ENCODE data around the gene RNF31. TPM values are rescaled to one million over a fixed set of nuclear protein-coding genes. Genes with fewer than 3 reads are reported as not detected.

Gene RNF31
- total RNA-seq, 8 experiments from 2014 or later, result 35.0 to 79.5 (median 46.3) TPM

GRCh38 chr14:24147761-24148428 is 597 bp downstream of the RNF31 start:
- in situ Hi-C loops (cut with MboI; ENCODE audit: low pct_unique_long_range_greater_than_20kb in 2 of 9, low sequenced_read_pairs in 9 of 9, unreplicated experiment in 9 of 9), result no loop called here
- Histone ChIP-seq H3K27ac (peak overlapping the region; percentile 5 to 69), H3K4me1 (replicated peaks in 1 of 2) (peaks cover 8 to 10% of the 10 kb centered on the region in 2 donors), H3K4me3 (peak overlapping the region; percentile 59 to 87 (median 72))
- no peak for ATAC-seq (replicated peaks in 6 of 8)
- WGBS, 10 experiments, result 0 to 40% (median 4%) methylated on average over 1 to 9 of the region's 29 CpGs; no CpG with 5 or more reads in 5 of the 10 experiments

DNA sequence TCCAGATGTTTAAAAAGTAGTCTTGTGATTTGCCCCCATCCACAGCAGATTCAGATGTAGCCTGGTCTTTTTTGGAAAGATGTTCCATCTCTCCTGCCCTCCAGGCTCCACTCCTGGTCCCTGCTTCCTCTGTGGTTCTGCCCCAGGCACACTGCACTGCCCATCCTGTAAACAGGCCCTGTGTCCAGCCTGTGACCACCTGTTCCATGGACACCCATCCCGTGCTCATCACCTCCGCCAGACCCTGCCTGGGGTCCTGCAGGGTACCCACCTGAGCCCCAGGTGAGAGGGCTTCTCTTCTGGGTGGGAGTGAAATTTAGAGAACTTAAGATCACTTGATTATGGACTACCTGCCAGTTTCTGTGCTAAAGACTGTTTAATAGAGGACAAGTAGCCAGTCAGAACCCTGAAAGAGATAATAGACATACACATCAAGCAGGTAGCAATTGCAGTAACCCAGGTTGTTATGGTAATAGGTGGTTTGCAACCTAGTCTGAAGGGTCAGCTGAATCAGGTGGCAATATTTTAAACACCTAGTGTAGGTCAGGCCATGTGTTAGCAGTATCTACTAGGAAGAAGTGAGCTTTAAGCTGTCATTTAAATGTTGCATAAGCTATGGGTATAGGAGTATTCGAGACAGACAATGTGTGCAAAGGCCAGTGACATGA is 2.1 kb downstream of the RNF31 start:
- ATAC-seq (replicated peaks in 6 of 8), result no peak
- in situ Hi-C loops (cut with MboI; ENCODE audit: low pct_unique_long_range_greater_than_20kb in 2 of 9, low sequenced_read_pairs in 9 of 9, unreplicated experiment in 9 of 9), result no loop called here
- 93 to 100% (median 100%) methylated on average over 1 to 3 of the region's 3 CpGs; no CpG with 5 or more reads in 1 of the 10 experiments for WGBS, 10 experiments
- Histone ChIP-seq H3K27ac (no peak overlapping the region), H3K4me1 (replicated peaks in 1 of 2) (peaks cover 8 to 10% of the 10 kb centered on the region in 2 donors), H3K4me3 (no peak overlapping the region)

- Histone ChIP-seq H3K4me3 (no peak overlapping the region), H3K4me1 (replicated peaks in 1 of 2) (peaks cover 8 to 10% of the 10 kb centered on the region in 2 donors), H3K27ac (no peak overlapping the region)
- WGBS, 10 experiments, result 83 to 100% (median 91%) methylated on average over 2 to 5 of the region's 9 CpGs; no CpG with 5 or more reads in 5 of the 10 experiments
- in situ Hi-C loops (cut with MboI; ENCODE audit: low pct_unique_long_range_greater_than_20kb in 2 of 9, low sequenced_read_pairs in 9 of 9, unreplicated experiment in 9 of 9), result no loop called here
- ATAC-seq (replicated peaks in 6 of 8), result no peak
These were observed 2.8 kb downstream of the RNF31 start for GRCh38 chr14:24150061-24150460.

GRCh38 chr14:24150567-24150966 is 3.3 kb downstream of the RNF31 start:
- whole genome bisulfite sequencing, 10 experiments, result 68 to 100% (median 89%) methylated on average over 1 to 3 of the region's 9 CpGs; no CpG with 5 or more reads in 6 of the 10 experiments
- ATAC-seq (replicated peaks in 6 of 8), result no peak
- in situ Hi-C loops (cut with MboI; ENCODE audit: low pct_unique_long_range_greater_than_20kb in 2 of 9, low sequenced_read_pairs in 9 of 9, unreplicated experiment in 9 of 9), result no loop called here

DNA sequence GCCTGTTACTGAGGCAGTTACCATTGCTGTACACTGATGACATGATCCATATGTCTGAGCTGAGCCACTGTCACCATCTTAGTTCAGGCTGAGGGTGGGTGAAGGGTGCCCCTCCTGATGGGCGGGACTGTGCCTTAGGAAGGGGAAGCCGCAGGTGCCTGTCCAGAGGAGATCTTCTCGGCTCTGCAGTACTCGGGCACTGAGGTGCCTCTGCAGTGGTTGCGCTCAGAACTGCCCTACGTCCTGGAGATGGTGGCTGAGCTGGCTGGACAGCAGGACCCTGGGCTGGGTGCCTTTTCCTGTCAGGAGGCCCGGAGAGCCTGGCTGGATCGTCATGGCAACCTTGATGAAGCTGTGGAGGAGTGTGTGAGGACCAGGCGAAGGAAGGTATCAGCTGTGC is 3.7 kb downstream of the RNF31 start:
- in situ Hi-C loops (cut with MboI; ENCODE audit: low pct_unique_long_range_greater_than_20kb in 2 of 9, low sequenced_read_pairs in 9 of 9, unreplicated experiment in 9 of 9), result no loop called here
- Histone ChIP-seq H3K4me3 (no peak overlapping the region), H3K4me1 (replicated peaks in 1 of 2) (peaks cover 5 to 8% of the 10 kb centered on the region in 2 donors), H3K27ac (no peak overlapping the region)
- ATAC-seq (replicated peaks in 6 of 8), result no peak
- no CpG with 5 or more reads among the region's 9 CpGs for WGBS, 10 experiments

More at GRCh38 chr14:24150567-24150966, 3.3 kb downstream of the RNF31 start:
- Histone ChIP-seq H3K27ac (no peak overlapping the region), H3K4me3 (no peak overlapping the region), H3K4me1 (replicated peaks in 1 of 2) (peaks cover 8 to 9% of the 10 kb centered on the region in 2 donors)

- in situ Hi-C loops (cut with MboI; ENCODE audit: low pct_unique_long_range_greater_than_20kb in 2 of 9, low sequenced_read_pairs in 9 of 9, unreplicated experiment in 9 of 9), result no loop called here
- H3K27ac ChIP-seq, result no peak overlapping the region
- H3K4me1 ChIP-seq (replicated peaks in 1 of 2), result peaks cover 5 to 8% of the 10 kb centered on the region in 2 donors
- ATAC-seq (replicated peaks in 6 of 8), result no peak
- 80 to 100% (median 100%) methylated on average over 1 to 4 of the region's 16 CpGs; no CpG with 5 or more reads in 3 of the 10 experiments for WGBS, 10 experiments
- H3K4me3 ChIP-seq, result no peak overlapping the region
These were observed 4.2 kb downstream of the RNF31 start for GRCh38 chr14:24151404-24152080.

DNA sequence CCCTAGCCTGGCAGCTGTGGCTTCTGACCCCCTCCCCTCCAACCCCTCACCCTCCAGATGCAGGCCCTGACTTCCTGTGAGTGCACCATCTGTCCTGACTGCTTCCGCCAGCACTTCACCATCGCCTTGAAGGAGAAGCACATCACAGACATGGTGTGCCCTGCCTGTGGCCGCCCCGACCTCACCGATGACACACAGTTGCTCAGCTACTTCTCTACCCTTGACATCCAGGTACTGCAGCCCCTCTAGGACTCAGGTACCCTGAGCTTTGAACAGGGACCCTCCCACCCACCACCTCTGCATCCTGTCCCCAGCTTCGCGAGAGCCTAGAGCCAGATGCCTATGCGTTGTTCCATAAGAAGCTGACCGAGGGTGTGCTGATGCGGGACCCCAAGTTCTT is 7.8 kb downstream of the RNF31 start:
- in situ Hi-C loops (cut with MboI; ENCODE audit: low pct_unique_long_range_greater_than_20kb in 2 of 9, low sequenced_read_pairs in 9 of 9, unreplicated experiment in 9 of 9), result no loop called here
- H3K27ac ChIP-seq, result no peak overlapping the region
- H3K4me1 ChIP-seq (replicated peaks in 1 of 2), result no peaks in the 10 kb centered on the region
- no peak for ATAC-seq (replicated peaks in 6 of 8)
- no peak overlapping the region for H3K4me3 ChIP-seq
- WGBS, 10 experiments, result 90 to 97% (median 96%) methylated on average over 2 to 5 of the region's 10 CpGs; no CpG with 5 or more reads in 7 of the 10 experiments

GRCh38 chr14:24156840-24157239 is 9.5 kb downstream of the RNF31 start:
- ATAC-seq (replicated peaks in 6 of 8), result no peak
- H3K27ac ChIP-seq, result no peak overlapping the region
- no peak overlapping the region for H3K4me3 ChIP-seq
- 50 to 100% (median 88%) methylated on average over 1 of the region's 1 CpG; no CpG with 5 or more reads in 4 of the 10 experiments for whole genome bisulfite sequencing, 10 experiments
- H3K4me1 ChIP-seq (replicated peaks in 1 of 2), result peaks cover 9 to 11% of the 10 kb centered on the region in 2 donors
- in situ Hi-C loops (cut with MboI; ENCODE audit: low pct_unique_long_range_greater_than_20kb in 2 of 9, low sequenced_read_pairs in 9 of 9, unreplicated experiment in 9 of 9), result no loop called here

DNA sequence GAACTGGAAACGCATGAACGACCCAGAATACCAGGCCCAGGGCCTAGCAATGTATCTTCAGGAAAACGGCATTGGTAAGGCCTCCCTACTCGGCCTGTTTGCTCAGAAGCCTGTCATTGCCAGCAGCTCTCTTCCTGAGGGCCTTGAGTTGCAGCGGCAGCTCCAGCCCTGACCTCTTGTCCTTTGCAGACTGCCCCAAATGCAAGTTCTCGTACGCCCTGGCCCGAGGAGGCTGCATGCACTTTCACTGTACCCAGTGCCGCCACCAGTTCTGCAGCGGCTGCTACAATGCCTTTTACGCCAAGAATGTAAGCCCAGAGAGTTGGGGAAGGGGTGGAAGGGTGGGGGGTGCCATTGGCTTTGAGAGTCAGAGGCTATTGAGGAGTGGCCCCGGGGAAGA is 10.0 kb downstream of the RNF31 start:
- in situ Hi-C loops (cut with MboI; ENCODE audit: low pct_unique_long_range_greater_than_20kb in 2 of 9, low sequenced_read_pairs in 9 of 9, unreplicated experiment in 9 of 9), result no loop called here
- Histone ChIP-seq H3K4me1 (replicated peaks in 1 of 2) (peaks cover 9 to 13% of the 10 kb centered on the region in 2 donors), H3K27ac (no peak overlapping the region), H3K4me3 (no peak overlapping the region)
- 60 to 100% (median 94%) methylated on average over 1 to 8 of the region's 12 CpGs; no CpG with 5 or more reads in 2 of the 10 experiments for WGBS, 10 experiments
- no peak for ATAC-seq (replicated peaks in 6 of 8)

DNA sequence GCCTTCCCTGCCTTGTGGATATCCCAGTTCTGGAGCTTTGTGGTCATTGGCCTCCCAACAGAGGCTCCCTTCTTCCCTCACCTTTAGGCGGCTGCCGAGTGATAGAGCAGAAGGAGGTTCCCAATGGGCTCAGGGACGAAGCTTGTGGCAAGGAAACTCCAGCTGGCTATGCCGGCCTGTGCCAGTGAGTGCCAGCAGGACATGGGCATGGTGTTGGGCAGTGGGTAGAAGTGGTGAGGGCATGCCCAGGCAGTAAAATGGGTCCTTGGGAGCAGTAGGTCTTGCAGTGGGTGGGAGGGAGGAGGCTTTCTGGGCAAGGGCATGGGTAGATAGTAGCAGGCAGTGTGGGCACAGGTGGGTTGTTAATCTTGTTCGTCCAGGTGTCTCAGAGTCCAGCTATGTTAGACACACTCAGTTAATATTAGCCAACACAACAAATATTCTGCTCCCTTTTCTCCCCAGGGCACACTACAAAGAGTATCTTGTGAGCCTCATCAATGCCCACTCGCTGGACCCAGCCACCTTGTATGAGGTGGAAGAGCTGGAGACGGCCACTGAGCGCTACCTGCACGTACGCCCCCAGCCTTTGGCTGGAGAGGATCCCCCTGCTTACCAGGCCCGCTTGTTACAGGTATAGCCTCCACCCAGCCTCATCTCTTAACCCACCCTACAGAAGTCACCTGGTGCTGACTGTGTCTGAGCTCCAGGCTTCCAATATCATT is 12.6 kb downstream of the RNF31 start:
- H3K4me1 ChIP-seq (replicated peaks in 1 of 2), result peaks cover 9 to 13% of the 10 kb centered on the region in 2 donors
- no peak for ATAC-seq (replicated peaks in 6 of 8)
- WGBS, 10 experiments, result 67 to 100% (median 83%) methylated on average over 2 to 7 of the region's 11 CpGs; no CpG with 5 or more reads in 4 of the 10 experiments
- H3K4me3 ChIP-seq, result no peak overlapping the region
- H3K27ac ChIP-seq, result no peak overlapping the region
- in situ Hi-C loops (cut with MboI; ENCODE audit: low pct_unique_long_range_greater_than_20kb in 2 of 9, low sequenced_read_pairs in 9 of 9, unreplicated experiment in 9 of 9), result no loop called here

DNA sequence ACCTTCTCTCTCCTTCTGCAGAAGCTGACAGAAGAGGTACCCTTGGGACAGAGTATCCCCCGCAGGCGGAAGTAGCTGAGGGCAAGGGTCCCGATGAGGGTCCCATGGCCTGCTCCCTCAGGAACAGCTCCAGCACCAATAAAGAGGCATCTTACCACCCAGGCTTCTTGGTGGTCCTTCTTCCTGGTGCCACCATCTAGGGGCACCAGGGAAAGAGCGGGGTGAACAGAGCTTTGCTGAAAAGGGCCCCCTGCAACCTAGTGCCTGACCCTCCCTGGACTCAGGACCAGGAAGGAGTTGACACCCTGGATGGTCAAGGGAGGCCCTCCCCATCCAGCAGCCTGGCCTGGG is 13.2 kb downstream of the RNF31 start:
- Histone ChIP-seq H3K27ac (peak overlapping the region; percentile 7 to 34), H3K4me3 (no peak overlapping the region), H3K4me1 (replicated peaks in 1 of 2) (peaks cover 9 to 13% of the 10 kb centered on the region in 2 donors)
- peak in 1 of 8 experiments; percentile 2 for ATAC-seq (replicated peaks in 6 of 8)
- WGBS, 10 experiments, result 100% methylated on average over 1 to 3 of the region's 4 CpGs; no CpG with 5 or more reads in 4 of the 10 experiments
- in situ Hi-C loops (cut with MboI; ENCODE audit: low pct_unique_long_range_greater_than_20kb in 2 of 9, low sequenced_read_pairs in 9 of 9, unreplicated experiment in 9 of 9), result no loop called here

- in situ Hi-C loops (cut with MboI; ENCODE audit: low pct_unique_long_range_greater_than_20kb in 2 of 9, low sequenced_read_pairs in 9 of 9, unreplicated experiment in 9 of 9), result no loop called here
- Histone ChIP-seq H3K27ac (peak within 1 kb of the TSS; percentile 26 to 34), H3K4me3 (peak within 1 kb of the TSS; percentile 14 to 40 (median 22)), H3K4me1 (replicated peaks in 1 of 2) (peaks cover 9 to 13% of the 10 kb centered on the region in 2 donors)
- ATAC-seq (replicated peaks in 6 of 8), result peak; percentile 81 to 92 (median 90)
- 0 to 8% (median 0%) methylated on average over 1 to 6 of the region's 12 CpGs; no CpG with 5 or more reads in 5 of the 10 experiments for WGBS, 10 experiments
These were observed 13.8 kb downstream of the RNF31 start, which contains the start of gene IRF9 for GRCh38 chr14:24160850-24161804. Gene IRF9 (plus strand): TSS chr14:24161265. CDS start chr14:24162145, 880 bp downstream.
